Measurements from ENCODE around the gene CHADL.
A peak's percentile ranks its signal among the peaks of the same experiment; 100 is the strongest.

The CHADL gene

GRCh38 chr22:41215926-41216325, 24.8 kb downstream of the CHADL start:
- CTCF ChIA-PET, result interaction anchor here (0.6 kb wide), 2 partner anchors 14 to 573 kb away, joined by 3 read pairs; no protein-coding TSS in a partner anchor
- no peak overlapping the region for H3K4me3 ChIP-seq (ENCODE audit: low read depth, low read length)
- no peaks in the 10 kb centered on the region for H3K4me1 ChIP-seq (ENCODE audit: control insufficient read depth, insufficient read depth, low read length)
- POLR2A ChIA-PET, result no interaction called here
- H3K36me3 ChIP-seq (ENCODE audit: control insufficient read depth in 2 of 2, insufficient read depth in 1 of 2, low read length in 2 of 2), result peaks cover 46 to 82% of the 10 kb centered on the region in 2 experiments
- H3K9me3 ChIP-seq (ENCODE audit: control insufficient read depth, insufficient read depth, low read depth, low read length), result no peaks in the 10 kb centered on the region
- no peak for TF ChIP-seq ZNF2 (tag by site-specific recombination; IDR thresholded peaks at IDR 0.05)
- TF ChIP-seq SETDB1 (IDR thresholded peaks at IDR 0.05; ENCODE audit: insufficient read length, low read length), result peak; percentile 5
- no peak for TF ChIP-seq ZNF112 (tag by site-specific recombination; IDR thresholded peaks at IDR 0.05)
- no peak for TF ChIP-seq ZNF707 (tag by site-specific recombination; IDR thresholded peaks at IDR 0.05)
- no peak for TF ChIP-seq ZNF148 (tag by site-specific recombination; IDR thresholded peaks at IDR 0.05; ENCODE audit: borderline replicate concordance)
- no peak overlapping the region for H3K27ac ChIP-seq (ENCODE audit: extremely low read depth, low read depth, low read length)

GRCh38 chr22:41215409-41215808, 25.3 kb downstream of the CHADL start:
- POLR2A ChIA-PET, result no interaction called here

GRCh38 chr22:41206719-41207118, 34.0 kb downstream of the CHADL start:
- ChIA-PET POLR2A (interaction anchor here (0.6 to 1.3 kb wide), 3 partner anchors 9 to 733 kb away, joined by 4 to 6 read pairs (median 5); partner anchors contain the start of gene RBX1), CTCF (interaction anchor here (0.6 to 1.4 kb wide), 3 partner anchors 13 to 61 kb away, joined by 3 to 6 read pairs (median 3); no protein-coding TSS in a partner anchor)
- TF ChIP-seq ZNF169 (tag by site-specific recombination; IDR thresholded peaks at IDR 0.05), result no peak
- TF ChIP-seq ZNF362 (tag by site-specific recombination; IDR thresholded peaks at IDR 0.05), result no peak
- TF ChIP-seq ZXDB (tag by site-specific recombination; IDR thresholded peaks at IDR 0.05), result no peak
- no peak for TF ChIP-seq ZBTB21 (tag by site-specific recombination; IDR thresholded peaks at IDR 0.05)
- TF ChIP-seq ZBTB7A (tag by site-specific recombination; IDR thresholded peaks at IDR 0.05; ENCODE audit: low read depth), result no peak
- TF ChIP-seq ZNF639 (tag by site-specific recombination; IDR thresholded peaks at IDR 0.05), result no peak
- no peak for TF ChIP-seq PBX3 (CRISPR knock-in tag; IDR thresholded peaks at IDR 0.05)
- no peak for TF ChIP-seq ZNF266 (tag by site-specific recombination; IDR thresholded peaks at IDR 0.05; ENCODE audit: low read depth)
- TF ChIP-seq ZNF660 (tag by site-specific recombination; IDR thresholded peaks at IDR 0.05), result no peak
- TF ChIP-seq ZNF658 (tag by site-specific recombination; IDR thresholded peaks at IDR 0.05), result no peak
- TF ChIP-seq ZEB2 (tag by site-specific recombination; IDR thresholded peaks at IDR 0.05), result no peak
- no peak for TF ChIP-seq ZNF433 (tag by site-specific recombination; IDR thresholded peaks at IDR 0.05; ENCODE audit: low read depth)
- Histone ChIP-seq H3K4me1 (ENCODE audit: control insufficient read depth, insufficient read depth, low read length) (0 out of 2 replicates have a peak, but pooled peaks cover 2% of the 10 kb centered on the region), H3K27ac (ENCODE audit: extremely low read depth, low read depth, low read length) (no peak overlapping the region), H3K4me3 (ENCODE audit: low read depth, low read length) (no peak overlapping the region), H3K36me3 (ENCODE audit: control insufficient read depth in 2 of 2, insufficient read depth in 1 of 2, low read length in 2 of 2) (peaks cover 23 to 26% of the 10 kb centered on the region in 2 experiments), H3K9me3 (ENCODE audit: control insufficient read depth, insufficient read depth, low read depth, low read length) (no peaks in the 10 kb centered on the region)

More at GRCh38 chr22:41215409-41215808, 25.3 kb downstream of the CHADL start:
- CTCF ChIA-PET, result interaction anchor here (0.6 to 0.9 kb wide), 3 partner anchors 14 to 572 kb away, joined by 3 read pairs; no protein-coding TSS in a partner anchor
- Histone ChIP-seq H3K9me3 (ENCODE audit: control insufficient read depth, insufficient read depth, low read depth, low read length) (no peaks in the 10 kb centered on the region), H3K36me3 (ENCODE audit: control insufficient read depth in 2 of 2, insufficient read depth in 1 of 2, low read length in 2 of 2) (peaks cover 46 to 81% of the 10 kb centered on the region in 2 experiments), H3K27ac (ENCODE audit: extremely low read depth, low read depth, low read length) (no peak overlapping the region), H3K4me1 (ENCODE audit: control insufficient read depth, insufficient read depth, low read length) (no peaks in the 10 kb centered on the region), H3K4me3 (ENCODE audit: low read depth, low read length) (no peak overlapping the region)
- peak; percentile 78 for TF ChIP-seq SETDB1 (IDR thresholded peaks at IDR 0.05; ENCODE audit: insufficient read length, low read length)
- no peak for TF ChIP-seq ZNF747 (tag by site-specific recombination; IDR thresholded peaks at IDR 0.05)
- no peak for TF ChIP-seq ZNF354C (tag by site-specific recombination; IDR thresholded peaks at IDR 0.05; ENCODE audit: borderline replicate concordance, low read depth)
- no peak for TF ChIP-seq MEIS1 (CRISPR knock-in tag; IDR thresholded peaks at IDR 0.05; ENCODE audit: borderline replicate concordance)
- TF ChIP-seq ZNF776 (tag by site-specific recombination; IDR thresholded peaks at IDR 0.05; ENCODE audit: borderline replicate concordance), result no peak
- no peak for TF ChIP-seq ZNF561 (tag by site-specific recombination; IDR thresholded peaks at IDR 0.05; ENCODE audit: borderline replicate concordance)

Measured in HEK293 (cell line).